ENCODE measurements around the gene ELL2.
"Not testable (repeated sequence)": the region's sequence is repeated elsewhere in the genome, so short reads cannot be mapped to it uniquely, and the experiment has no call there.

ELL2 gene

GRCh38 chr5:95919658-95920057 lies 42.0 kb downstream of the ELL2 start:
- DNase-seq, result no peak
- intact Hi-C loops (cut with DNase I), result no loop called here

GRCh38 chr5:95918421-95919006 lies 43.1 kb downstream of the ELL2 start:
- intact Hi-C loops (cut with DNase I), result no loop called here

DNA sequence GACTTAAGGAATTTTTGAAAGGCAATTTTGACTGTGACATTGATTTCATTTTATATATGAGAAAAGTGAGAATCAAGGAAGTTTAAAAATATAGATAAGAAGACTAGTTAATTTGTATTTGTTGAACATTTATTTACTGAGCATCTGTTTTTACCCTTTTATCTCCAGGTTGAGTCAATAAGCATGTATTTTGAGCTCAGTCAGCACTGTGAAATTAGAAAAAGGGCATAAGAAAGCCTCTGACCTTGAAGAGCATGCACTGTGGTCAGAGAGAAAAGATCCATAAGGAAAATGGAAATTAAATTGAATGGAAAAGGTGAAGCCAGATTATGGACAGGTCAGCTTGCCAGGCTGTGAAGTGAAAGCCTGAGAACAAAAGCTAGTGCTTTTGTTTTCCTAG lies 44.4 kb downstream of the ELL2 start:
- intact Hi-C loops (cut with DNase I), result no loop called here
- DNase-seq, result no peak

More at GRCh38 chr5:95918421-95919006, 43.1 kb downstream of the ELL2 start:
- no peak for DNase-seq

DNA sequence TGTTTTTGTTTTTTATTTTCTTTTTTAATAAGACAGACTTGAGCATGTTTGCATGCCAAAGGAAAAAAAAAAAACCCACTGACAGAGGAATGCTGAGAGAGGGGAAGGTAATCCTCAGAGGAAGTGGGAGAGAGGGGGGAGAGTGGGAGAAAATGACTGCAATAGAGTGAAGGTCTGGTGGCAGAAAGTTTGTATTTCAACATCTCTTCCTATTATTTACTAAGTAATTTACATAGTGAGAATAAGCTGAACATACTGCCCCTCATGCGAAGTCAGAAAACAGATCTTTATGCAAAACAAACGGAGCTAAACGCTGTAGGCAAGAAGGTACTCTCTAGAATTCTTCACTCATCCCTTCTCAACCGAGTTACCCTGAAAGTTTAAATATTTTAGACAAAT lies 45.0 kb downstream of the ELL2 start:
- no peak for DNase-seq
- intact Hi-C loops (cut with DNase I), result no loop called here

GRCh38 chr5:95915999-95916686 lies 45.5 kb downstream of the ELL2 start:
- DNase-seq, result peak in 1 of 42 donors; percentile 13

DNA sequence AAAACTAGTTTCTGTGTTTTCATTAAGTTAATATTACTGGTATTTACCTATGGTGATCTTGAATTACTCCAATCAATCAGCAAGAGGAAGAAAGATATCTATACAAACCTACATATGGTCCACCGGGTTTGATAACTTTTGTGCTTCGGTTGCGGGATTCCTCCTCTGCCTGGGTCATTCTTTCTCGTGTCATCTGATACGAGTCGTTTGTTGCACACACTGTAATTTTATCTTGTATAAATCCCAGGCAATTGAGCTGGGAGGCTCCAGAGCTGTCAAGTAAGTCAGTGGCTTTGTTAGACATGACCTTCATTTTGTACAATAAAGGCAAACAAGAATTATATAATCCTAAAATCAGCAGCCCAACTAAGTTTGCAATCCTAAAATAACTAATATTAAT lies 48.0 kb downstream of the ELL2 start:
- intact Hi-C loops (cut with DNase I), result no loop called here

More at GRCh38 chr5:95915999-95916686, 45.5 kb downstream of the ELL2 start:
- intact Hi-C loops (cut with DNase I), result no loop called here

DNA sequence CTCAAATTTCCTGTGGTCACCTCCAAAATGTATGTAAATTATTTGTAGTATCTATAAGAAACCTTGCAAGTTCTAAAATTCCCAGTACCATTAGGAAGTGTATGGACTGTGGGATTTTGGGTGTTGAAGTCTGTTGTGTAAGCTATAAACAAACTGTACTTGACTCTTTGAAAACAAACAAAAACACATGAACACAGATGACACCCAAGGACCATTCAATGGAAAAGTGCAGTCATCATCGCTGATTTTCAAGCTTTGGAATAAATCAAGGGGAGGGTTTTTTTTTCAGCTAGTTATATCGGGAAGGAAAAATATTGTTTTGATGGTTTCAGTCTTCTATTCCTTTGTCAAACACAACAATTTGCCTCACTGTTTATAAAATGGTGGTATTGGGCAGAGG lies 49.6 kb downstream of the ELL2 start:
- intact Hi-C loops (cut with DNase I), result no loop called here
- no peak for DNase-seq

More for the DNA sequence above, 48.0 kb downstream of the ELL2 start:
- DNase-seq, result no peak

DNA sequence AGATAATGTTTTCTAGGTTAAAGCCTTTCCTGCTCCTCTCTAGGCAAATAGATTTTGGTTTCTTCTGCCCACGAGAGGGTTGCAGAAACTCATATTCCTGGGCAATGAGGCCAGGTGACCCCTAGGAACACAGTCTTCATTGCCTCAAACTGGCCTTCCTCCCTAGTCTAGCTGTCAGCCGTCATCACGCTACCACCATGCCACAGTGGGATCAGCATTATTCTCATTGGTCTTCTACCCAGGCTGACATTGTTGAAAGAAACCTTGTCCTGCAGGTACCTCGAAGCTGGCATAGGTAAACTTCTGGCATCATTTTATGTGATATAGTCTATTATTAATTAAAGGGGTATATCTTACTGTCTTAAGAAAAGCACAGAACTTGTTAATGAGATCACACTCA lies 51.1 kb downstream of the ELL2 start:
- intact Hi-C loops (cut with DNase I), result no loop called here

GRCh38 chr5:95909738-95910137 lies 51.9 kb downstream of the ELL2 start:
- intact Hi-C loops (cut with DNase I), result no loop called here
- no peak for DNase-seq

More for the DNA sequence above, 51.1 kb downstream of the ELL2 start:
- DNase-seq, result no peak

DNA sequence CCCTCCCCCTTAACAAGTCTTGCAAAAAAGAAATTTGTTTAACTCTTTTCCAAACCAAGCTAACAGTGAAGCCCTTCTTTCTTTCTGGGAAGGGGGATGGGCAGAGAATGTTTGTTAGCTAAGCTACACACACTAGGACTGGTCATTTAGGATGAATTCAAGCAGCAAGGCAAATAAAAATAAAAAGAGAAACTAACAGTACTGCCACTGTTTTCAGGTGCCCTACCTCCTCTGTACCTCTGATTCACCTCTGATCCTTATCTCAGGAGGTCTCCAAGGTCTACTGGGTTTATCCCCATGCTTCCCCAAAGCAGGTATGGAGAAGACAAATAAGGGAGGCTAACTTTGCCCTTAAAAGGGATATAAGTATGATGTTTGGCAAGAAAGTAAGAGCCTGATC lies 52.9 kb downstream of the ELL2 start:
- DNase-seq, result no peak
- intact Hi-C loops (cut with DNase I), result no loop called here

DNA sequence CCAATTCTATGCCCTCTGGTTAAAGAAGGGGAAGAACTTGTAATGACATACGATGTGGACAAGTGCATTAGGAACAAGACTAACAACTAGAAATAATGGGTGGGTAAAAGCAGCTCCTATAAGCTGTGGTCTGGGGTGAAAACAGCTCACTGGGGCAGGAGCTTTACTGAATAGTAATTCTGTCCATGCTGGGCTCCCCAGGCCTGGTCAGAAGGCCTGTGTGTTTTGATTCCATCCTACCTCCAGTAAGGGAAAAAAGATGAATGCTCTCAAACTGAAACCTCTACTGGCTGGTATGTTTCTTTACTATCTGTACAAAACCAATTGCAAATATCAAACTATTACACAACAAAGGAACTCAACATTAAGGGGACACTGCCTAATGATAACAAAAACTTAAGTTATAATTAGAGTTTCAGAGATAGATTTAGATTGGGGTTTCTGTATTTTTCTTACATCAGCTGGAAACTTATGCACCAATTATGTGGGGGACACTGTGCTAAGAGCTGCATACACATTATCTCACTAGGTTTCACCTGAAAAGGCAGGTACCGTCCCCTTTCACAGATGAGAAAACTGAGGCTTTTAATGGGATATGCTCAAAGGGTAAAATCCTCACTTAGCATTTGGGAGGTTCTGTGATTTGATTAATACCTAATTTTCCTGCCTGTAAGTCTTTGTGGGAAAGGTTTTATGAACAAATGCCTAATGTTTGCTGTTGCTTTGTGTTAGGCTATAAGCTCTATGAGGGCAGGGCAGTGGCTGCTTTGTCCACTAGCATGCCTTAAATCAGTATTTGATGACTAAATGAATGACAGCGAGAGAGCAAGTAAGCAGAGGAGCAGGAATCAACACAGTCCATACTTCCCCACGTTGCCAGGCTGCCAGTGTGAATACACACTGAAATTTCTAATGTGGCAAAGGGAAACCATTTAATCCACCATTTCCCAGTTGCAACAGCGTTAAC lies 53.6 kb downstream of the ELL2 start:
- no peak for DNase-seq
- intact Hi-C loops (cut with DNase I), result no loop called here

DNA sequence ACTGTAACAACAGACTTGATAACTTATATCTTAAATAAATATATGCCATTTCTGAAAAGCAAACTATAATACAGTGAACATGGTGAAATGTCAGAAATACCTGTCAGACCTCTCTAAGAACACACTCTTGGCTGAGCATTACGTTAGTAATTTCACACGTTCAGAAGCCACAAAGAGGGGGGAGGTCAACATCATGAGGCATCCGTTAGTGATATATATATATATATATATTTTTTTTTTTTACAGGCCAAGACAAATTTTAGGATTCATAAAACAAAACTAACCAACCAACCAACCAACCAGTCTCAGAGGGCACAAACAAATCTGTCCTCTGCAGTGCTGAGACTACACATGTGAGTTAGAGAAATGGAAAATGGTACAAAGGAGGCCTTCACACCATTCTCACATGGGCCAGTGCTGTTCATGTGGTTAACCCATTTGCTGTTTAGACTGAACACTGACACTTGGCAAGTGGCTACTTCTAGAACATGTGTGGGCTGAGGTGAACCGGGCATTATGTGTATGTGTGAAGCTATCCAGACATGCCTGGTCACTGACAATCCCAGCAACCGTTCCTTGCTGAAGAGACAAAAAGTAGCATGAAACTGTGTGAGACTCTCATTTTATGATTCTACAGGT lies 54.5 kb downstream of the ELL2 start:
- no peak for DNase-seq
- intact Hi-C loops (cut with DNase I), result no loop called here

DNA sequence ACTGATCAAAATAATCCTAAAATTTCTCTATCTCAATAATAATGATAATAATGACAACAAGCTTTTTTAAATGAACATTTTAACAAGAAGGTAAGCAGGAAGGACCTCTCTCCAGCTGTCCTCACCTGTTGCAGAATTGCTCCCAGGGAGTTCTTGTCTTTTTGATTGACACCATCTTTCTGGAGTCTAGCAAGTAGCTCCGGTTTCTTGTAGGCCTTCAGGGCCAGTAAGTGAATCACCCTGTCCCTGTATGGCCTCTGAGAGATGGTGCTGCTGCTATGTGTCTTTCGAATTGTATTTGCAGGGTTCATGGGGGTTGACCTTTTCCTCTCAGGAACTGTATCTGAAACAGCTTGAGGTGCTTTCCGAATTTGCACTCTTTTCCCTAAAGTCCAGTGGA lies 55.3 kb downstream of the ELL2 start:
- DNase-seq; intact Hi-C loops (cut with DNase I): not testable (repeated sequence)

GRCh38 chr5:95904827-95905226 lies 56.8 kb downstream of the ELL2 start:
- intact Hi-C loops (cut with DNase I), result loop anchor here (5.0 kb wide), 1 partner anchor 32 kb away; no protein-coding TSS in a partner anchor

GRCh38 chr5:95903838-95904237 lies 57.8 kb downstream of the ELL2 start:
- intact Hi-C loops (cut with DNase I), result loop anchor here (5.0 kb wide), 1 partner anchor 33 kb away; no protein-coding TSS in a partner anchor
- DNase-seq, result no peak

More at GRCh38 chr5:95904827-95905226, 56.8 kb downstream of the ELL2 start:
- no peak for DNase-seq

DNA sequence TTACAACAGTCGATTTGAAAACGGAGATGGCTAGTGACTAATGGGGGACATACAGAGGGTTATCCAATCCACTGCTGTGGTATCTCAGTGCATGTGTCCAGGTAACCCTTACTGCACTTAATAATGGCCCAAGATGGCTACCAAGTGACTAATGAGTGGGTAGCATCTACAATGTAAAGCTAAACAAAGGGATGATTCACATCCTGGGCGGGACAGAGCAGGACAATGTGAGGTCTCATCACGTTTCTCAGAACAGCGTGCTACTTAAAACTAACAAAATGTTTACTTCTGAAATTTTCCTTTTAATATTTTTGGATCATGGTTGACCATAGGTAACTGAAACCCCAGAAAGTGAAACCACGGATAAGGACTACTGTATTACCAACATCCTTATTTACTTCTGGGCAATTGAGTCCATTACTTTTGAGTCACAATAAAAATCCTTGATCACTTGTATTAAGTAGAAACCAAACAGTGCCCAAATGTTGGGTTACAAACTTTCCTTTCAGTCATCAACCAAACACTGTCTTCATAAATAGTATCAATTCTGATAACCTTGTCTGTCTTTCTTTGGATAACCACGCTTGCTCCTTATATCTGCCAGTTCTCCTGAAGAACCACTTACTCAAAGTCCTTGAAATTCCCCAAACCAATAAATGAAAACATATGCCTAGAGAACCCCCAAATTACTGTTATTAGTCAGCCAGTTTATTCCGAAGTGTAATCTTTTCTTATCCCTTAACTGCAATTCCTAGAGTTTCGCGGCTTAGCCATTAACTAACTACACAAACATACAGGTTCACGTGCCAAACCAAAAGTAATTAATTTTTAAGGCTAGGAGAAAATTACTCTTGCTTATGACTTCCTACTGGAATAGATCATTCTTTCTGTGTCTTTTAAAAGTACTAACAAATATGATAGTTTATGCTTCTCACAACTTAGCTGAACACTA lies 59.7 kb downstream of the ELL2 start:
- intact Hi-C loops (cut with DNase I), result loop anchor here (5.0 kb wide), 1 partner anchor 35 kb away; no protein-coding TSS in a partner anchor

GRCh38 chr5:95900383-95900958 lies 61.2 kb downstream of the ELL2 start:
- peak in 19 of 42 donors; percentile 19 to 79 (median 41) for DNase-seq
- intact Hi-C loops (cut with DNase I), result loop anchor here (5.0 kb wide), 1 partner anchor 37 kb away; no protein-coding TSS in a partner anchor

More for the DNA sequence above, 59.7 kb downstream of the ELL2 start:
- DNase-seq, result no peak
